GM12891 (cell line): ENCODE measurements around the gene EPHA10.
"Not testable (repeated sequence)": the region's sequence is repeated elsewhere in the genome, so short reads cannot be mapped to it uniquely, and the experiment has no call there.

ENCODE experiments used
- DNase-seq: peaks from one replicate; pipeline ENCODE4 v3.0.0; 2011; ENCODE audit warnings: low spot score; ENCODE audit not compliant: insufficient read length
- FAIRE-seq: peaks from 2 replicates; lab custom pipeline; 2011; peaks lifted over from hg19 to GRCh38; lab: Jason Lieb, UNC
- PAX5 ChIP-seq: IDR thresholded peaks from 2 replicates; pipeline ENCODE4 v1.6.1; 2011; ENCODE audit warnings: low read length, moderate library complexity, mild to moderate bottlenecking; ENCODE audit not compliant: insufficient read depth, severe bottlenecking
- POLR2A ChIP-seq: IDR thresholded peaks from 2 replicates; pipeline ENCODE4 v1.6.1; 2011; ENCODE audit warnings: low read depth, low read length, control low read depth
- POLR2AphosphoS5 ChIP-seq: IDR thresholded peaks from 2 replicates; pipeline ENCODE4 v1.6.1; 2011; ENCODE audit warnings: low read depth, low read length, control low read depth
- POU2F2 ChIP-seq: IDR thresholded peaks from 2 replicates; pipeline ENCODE4 v1.6.1; 2011; ENCODE audit warnings: low read depth, mild to moderate bottlenecking, control low read depth, low read length, moderate library complexity
- SPI1 ChIP-seq: IDR thresholded peaks from 2 replicates; pipeline ENCODE4 v1.6.1; 2011; ENCODE audit warnings: low read depth, low read length, control low read depth
- TAF1 ChIP-seq: IDR thresholded peaks from 2 replicates; pipeline ENCODE4 v1.6.1; 2011; ENCODE audit warnings: low read depth, low read length, control low read depth

Gene EPHA10

GRCh38 chr1:37753473-37754321 is 11.2 kb downstream of the EPHA10 start:
- no peak for FAIRE-seq
- DNase-seq, result no peak
- TF ChIP-seq SPI1, result no peak
- TF ChIP-seq POU2F2, result no peak
- no peak for TF ChIP-seq TAF1
- no peak for TF ChIP-seq POLR2AphosphoS5
- TF ChIP-seq POLR2A, result no peak
- TF ChIP-seq PAX5, result no peak

DNA sequence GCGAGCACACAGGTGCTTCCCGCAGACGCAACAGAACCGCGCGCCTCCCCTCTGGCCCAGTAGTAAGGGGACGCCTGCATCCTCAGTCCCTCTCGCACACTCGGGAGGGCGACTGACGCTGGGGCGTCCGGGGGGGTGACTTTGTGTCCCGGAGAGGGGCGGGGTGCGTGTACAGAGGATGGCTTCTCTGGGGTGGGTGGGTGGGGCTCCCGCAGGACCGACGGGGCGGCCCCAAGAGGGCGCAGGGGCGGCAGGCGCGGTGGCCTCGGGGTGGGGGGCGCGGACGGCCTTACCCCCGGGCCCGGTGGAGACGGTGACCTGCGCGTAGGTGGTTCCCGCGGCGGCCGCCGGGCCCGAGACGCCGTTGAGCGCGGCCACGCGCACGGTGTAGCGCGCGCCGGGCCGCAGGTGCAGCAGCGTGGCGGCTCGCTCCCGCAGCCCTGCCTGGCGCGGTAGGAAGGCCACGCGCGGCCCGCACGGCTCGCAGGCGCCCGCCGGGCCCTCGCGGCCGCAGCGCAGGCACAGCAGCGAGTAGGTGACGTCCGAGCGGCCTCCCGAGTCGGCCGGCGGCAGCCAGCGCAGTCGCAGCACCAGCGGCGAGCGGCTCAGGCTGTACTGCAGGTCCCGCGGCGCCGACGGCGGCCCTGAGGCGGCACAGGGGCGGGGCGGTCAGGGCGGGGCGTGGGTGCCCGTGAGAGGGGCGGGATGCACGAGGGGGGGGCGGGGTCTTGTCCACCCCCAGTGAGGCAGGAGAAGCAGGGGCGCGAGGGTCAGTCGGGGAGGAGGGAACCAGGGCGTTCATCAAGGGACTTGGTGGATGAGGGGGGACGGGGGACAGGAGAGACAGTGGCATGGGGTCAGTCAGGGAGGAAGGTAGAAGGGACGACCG is 12.1 kb downstream of the EPHA10 start:
- no peak for TF ChIP-seq POLR2A
- TF ChIP-seq SPI1, result no peak
- no peak for TF ChIP-seq TAF1
- TF ChIP-seq POU2F2, result no peak
- TF ChIP-seq POLR2AphosphoS5, result no peak
- no peak for TF ChIP-seq PAX5
- FAIRE-seq (peak; percentile 88), DNase-seq (peak; percentile 71)

DNA sequence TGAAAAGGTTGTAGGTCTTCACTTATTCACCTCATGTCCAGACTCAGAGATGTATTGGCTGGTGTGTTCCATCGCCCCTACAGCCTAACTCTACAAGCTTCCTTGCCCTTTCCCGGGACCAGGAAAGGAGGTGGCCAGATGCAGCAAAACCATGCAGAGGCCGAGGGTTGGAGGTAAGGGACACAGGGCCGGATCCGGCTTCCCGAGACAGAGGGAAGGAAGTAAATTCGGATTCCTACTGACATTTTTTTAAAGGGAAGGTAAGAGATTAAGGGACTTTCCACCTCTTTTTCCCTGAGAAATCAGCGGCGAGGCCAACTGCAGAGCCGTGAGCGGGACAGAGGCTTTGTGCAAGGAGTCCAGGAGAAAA is 12.7 kb downstream of the EPHA10 start:
- no peak for TF ChIP-seq TAF1
- TF ChIP-seq POLR2A, result no peak
- no peak for TF ChIP-seq SPI1
- no peak for TF ChIP-seq POU2F2
- no peak for TF ChIP-seq PAX5
- no peak for TF ChIP-seq POLR2AphosphoS5
- no peak for DNase-seq
- FAIRE-seq, result no peak

GRCh38 chr1:37748565-37748964 is 16.4 kb downstream of the EPHA10 start:
- TF ChIP-seq POLR2A, result no peak
- TF ChIP-seq TAF1, result no peak
- TF ChIP-seq SPI1, result no peak
- no peak for TF ChIP-seq POLR2AphosphoS5
- no peak for TF ChIP-seq POU2F2
- no peak for TF ChIP-seq PAX5
- no peak for DNase-seq
- no peak for FAIRE-seq

- TF ChIP-seq TAF1 (no peak), POU2F2 (no peak), POLR2A (no peak), POLR2AphosphoS5 (no peak), SPI1 (no peak), PAX5 (no peak)
- no peak for FAIRE-seq
- no peak for DNase-seq
Observed at GRCh38 chr1:37746806-37747205, 18.1 kb downstream of the EPHA10 start.

GRCh38 chr1:37741662-37742061 is 23.3 kb downstream of the EPHA10 start:
- no peak for TF ChIP-seq TAF1
- TF ChIP-seq POU2F2, result no peak
- TF ChIP-seq POLR2AphosphoS5, result no peak
- no peak for TF ChIP-seq SPI1
- TF ChIP-seq POLR2A, result no peak
- no peak for TF ChIP-seq PAX5
- no peak for DNase-seq
- FAIRE-seq, result no peak

GRCh38 chr1:37741130-37741529 is 23.8 kb downstream of the EPHA10 start:
- TF ChIP-seq POLR2A (no peak), POU2F2 (no peak)
- FAIRE-seq (no peak), DNase-seq (no peak)

DNA sequence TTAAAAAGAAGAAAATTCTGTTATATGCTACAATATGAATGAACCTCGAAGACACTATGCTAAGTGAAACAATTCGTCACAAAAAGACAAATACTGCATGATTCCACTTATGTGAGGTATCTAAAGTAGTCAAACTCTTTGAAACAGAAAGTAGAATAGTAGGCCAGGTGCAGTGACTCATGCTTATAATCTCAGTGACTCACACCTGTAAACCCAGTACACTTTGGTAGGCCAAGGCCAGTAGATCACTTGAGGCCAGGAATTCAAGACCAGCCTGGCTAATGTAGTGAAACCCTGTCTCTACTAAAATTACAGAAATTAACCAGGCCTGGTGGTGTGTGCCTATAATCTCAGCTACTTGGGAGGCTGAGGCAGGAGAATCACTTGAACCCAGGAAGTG is 25.7 kb downstream of the EPHA10 start:
- no peak for DNase-seq
- no peak for FAIRE-seq
- TF ChIP-seq POU2F2 (no peak), PAX5 (no peak), POLR2AphosphoS5 (no peak), POLR2A (no peak), TAF1 (no peak), SPI1 (no peak)

- FAIRE-seq, result not testable (repeated sequence)
Observed at GRCh38 chr1:37738619-37739018, 26.3 kb downstream of the EPHA10 start.

DNA sequence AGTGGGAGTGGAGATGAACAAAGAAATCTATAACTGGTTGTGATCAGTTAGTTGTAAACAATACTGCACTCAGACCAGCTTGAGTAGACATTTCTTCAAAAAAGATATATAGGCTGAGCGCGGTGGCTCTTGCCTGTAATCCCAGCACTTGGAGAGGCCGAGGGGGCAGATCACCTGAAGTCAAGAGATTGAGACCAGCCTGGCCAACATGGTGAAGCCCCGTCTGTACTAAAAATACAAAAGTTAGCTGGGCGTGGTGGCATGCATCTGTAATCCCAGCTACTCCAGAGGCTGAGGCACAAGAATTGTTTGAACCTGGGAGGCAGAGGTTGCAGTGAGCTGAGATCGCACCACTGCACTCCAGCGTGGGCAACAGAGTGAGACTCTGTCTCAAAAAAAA is 26.9 kb downstream of the EPHA10 start:
- FAIRE-seq, result not testable (repeated sequence)

More at GRCh38 chr1:37738619-37739018, 26.3 kb downstream of the EPHA10 start:
- DNase-seq, result not testable (repeated sequence)

More for the DNA sequence above, 26.9 kb downstream of the EPHA10 start:
- DNase-seq, result not testable (repeated sequence)
